ENCODE results near the gene TMTC2.
"Not testable (repeated sequence)": the region's sequence is repeated elsewhere in the genome, so short reads cannot be mapped to it uniquely, and the experiment has no call there.

The TMTC2 gene

GRCh38 chr12:83097643-83098342 lies 411.1 kb downstream of the TMTC2 start:
- no peak for DNase-seq

- no peak for DNase-seq
Observed at GRCh38 chr12:83099436-83099835, 412.7 kb downstream of the TMTC2 start.

GRCh38 chr12:83102499-83102898 lies 415.8 kb downstream of the TMTC2 start:
- no peak for DNase-seq

DNA sequence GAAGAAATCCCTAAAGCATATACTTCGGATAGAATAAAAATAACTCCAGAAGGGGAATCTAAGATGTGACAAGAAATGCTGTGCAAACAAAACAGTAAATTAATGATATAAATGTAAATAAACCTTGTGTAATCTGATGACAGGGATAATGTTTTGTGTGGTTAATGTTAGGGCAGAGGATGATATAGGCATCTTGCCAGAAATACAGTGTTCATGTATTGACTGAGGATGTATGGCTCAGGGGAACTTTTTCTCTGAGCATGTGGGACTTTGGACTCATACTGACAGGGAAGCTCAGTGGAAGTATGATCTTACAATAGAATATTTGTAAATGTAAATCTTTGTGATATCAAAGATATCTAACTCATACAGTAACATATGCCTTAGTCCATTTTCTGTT lies 420.2 kb downstream of the TMTC2 start:
- no peak for DNase-seq

DNA sequence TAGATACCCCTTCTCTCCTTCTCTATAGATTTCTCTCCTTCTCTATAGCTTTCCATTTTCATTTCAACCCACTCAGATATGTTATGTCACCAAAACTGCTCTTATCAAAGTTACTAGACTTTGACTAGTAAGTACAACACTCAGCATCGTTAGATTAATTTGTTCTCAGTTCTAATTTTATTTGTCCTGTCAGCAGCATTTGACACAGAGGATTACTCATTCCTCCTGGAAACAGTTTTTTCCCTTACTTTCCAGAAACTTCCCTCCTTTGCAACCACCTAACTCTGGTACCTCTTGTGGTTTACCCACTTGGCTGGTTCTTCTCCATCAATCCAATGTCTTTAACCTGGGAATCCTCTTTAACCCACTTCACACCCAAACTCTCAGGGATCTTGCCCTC lies 423.7 kb downstream of the TMTC2 start:
- no peak for DNase-seq

DNA sequence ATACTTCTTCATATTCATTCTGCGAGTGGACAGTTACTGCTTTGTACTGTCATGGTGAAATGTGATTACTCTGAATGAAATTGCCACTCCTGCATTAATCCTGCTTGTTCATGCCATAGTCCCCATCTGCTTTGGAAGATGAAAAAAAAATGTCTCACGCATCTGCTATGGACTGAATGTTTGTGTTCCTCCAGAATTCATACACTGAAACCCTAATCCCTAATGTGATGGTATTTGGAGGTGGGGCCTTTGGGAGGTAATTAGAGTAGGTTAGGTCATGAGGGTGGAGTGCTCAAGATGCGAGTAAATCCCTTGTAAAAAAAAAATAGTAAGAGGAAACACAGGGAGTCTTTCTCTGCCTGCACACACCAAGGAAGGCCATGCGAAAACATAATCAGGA lies 427.2 kb downstream of the TMTC2 start:
- DNase-seq: no peak

DNA sequence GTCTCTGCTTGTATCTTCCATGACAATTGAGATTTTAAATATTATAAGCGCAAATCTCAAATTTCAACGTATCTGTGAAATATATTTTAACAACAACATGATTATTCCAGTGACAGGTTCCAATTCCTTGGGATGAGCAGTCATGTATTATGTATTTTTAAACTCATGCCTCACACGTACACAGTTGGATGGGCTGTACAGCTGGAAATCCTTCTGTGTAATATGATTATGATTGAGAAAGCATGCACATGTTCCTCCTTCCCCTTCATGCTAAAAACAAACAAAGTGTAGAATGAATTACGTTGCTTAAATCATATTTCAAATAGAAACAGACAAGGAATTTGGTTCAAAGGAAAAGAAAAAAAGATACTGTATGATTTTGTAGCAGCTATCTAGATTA lies 428.3 kb downstream of the TMTC2 start:
- DNase-seq: no peak

- DNase-seq: not testable (repeated sequence)
Observed at GRCh38 chr12:83117926-83118325, 431.2 kb downstream of the TMTC2 start.

DNA sequence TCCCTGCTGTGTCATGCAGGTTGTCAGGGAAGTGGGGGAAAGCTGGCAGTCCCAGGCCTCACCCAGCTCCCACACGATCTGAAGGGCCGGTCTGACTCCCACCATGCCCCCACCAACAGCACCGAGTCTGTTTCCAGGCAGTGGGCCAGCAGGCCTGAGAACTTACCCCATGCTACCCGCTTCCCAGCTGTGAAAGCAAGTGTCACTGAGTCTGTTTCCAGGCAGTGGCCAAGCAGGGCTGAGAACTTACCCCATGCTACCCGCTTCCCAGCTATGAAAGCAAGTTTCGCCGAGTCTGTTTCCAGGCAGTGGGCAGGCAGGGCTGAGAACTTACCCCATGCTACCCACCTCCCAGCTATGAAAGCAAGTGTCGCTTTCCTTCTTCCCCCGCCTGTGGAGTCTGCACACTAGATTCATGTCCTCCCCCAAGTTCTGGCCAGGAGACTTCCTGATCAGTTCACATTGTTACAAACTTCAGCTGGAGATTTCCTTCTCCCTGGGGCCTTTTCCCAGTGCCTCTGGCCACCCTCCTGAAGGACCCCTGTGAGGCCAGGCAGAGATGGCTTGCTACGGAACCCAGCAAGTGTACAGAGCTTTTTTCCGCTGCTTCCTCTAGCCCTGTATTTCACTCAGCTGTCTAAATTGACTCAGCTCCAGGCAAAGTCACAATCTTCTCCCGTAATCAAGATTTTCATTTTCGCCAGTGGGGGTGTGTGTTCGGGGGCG lies 435.4 kb downstream of the TMTC2 start:
- no peak for DNase-seq

DNA sequence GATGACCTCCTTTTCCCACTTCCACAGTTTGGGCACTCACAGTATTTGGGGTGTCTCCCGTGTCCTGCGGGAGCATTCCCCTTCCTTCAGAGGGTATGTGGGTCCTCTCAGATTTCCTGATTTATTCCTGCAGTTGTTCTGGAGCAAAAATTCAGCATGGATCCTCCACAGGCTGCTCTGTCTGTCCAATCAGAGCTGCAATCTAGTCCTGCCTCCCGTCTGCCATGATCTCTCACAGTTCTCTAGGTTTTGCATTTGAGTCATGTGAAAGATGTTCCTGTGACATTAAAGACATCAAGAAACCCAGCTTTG lies 435.9 kb downstream of the TMTC2 start:
- DNase-seq: no peak

GRCh38 chr12:83123039-83123438 lies 436.3 kb downstream of the TMTC2 start:
- DNase-seq: no peak

DNA sequence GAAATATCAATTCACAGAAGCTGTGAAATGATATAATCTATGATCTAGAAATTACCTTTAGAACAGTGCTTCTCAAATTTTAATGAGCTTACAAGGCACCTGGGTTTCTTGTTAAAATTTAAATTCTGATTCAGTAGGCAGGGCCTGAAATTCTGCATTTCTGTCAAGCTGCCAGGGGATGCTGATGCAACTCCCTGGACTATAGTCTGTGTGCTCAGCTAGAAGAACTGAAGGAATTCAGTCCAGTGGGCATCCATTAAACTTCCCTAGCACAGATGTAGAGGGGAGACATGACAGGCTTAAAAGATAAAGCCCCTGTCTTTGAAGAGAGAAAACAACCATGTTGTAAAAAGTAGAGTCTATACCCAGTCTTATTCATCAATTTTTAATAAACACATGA lies 441.8 kb downstream of the TMTC2 start:
- no peak for DNase-seq

GRCh38 chr12:83130178-83130577 lies 443.5 kb downstream of the TMTC2 start:
- DNase-seq: no peak

GRCh38 chr12:83132360-83132759 lies 445.7 kb downstream of the TMTC2 start:
- DNase-seq: no peak

GRCh38 chr12:83136411-83136810 lies 449.7 kb downstream of the TMTC2 start:
- no peak for DNase-seq

GRCh38 chr12:83140135-83140534 lies 453.4 kb downstream of the TMTC2 start:
- DNase-seq: no peak

GRCh38 chr12:83141460-83141994 lies 454.8 kb downstream of the TMTC2 start:
- DNase-seq: no peak

- DNase-seq: no peak
Observed at GRCh38 chr12:83142914-83143313, 456.2 kb downstream of the TMTC2 start.

GRCh38 chr12:83143950-83144349 lies 457.2 kb downstream of the TMTC2 start:
- DNase-seq: no peak

DNA sequence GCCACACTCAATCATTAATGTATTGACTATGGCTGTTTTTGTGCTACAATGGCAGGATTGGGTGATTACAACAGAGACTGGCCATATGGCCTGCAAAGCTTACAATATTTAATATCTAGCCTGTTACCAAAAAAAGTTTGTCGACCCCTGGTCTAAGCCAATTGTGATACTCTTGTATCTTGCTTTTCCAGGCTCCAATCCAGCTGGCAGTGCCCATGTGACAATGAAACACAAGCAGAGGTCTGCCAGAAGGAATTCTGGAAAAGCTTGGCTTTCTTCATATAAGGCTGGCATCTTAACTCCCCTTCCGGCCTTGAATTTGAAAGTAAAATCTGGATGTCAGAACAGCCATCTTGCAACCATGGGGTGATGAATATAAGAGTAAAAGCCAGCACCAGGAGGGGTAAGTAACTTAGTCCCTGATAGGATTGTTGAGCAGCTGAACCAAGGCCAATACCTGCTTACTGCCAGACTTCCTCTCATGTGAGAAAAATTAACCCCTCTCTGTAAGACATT lies 458.7 kb downstream of the TMTC2 start:
- no peak for DNase-seq

DNA sequence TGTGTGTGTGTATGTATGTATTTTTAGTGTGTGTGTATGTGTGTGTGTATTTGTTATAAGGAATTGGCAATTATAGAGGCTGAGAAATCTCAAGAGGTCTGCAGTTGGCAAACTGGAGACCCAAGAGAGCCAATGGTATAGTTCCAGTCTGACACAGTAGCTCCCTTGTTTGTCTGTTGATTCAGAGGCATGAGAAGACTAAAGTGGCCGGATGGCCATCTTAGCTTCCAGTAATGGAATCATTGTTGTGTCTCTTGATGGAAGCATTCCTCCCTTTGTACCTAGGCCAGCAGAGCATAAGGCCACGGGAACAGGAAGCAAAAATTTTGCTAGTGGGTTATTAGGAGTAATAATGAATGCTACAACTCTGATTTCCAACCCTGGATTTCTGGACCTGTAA lies 460.6 kb downstream of the TMTC2 start:
- DNase-seq: no peak

GRCh38 chr12:83149987-83150386 lies 463.3 kb downstream of the TMTC2 start:
- DNase-seq: no peak

GRCh38 chr12:83150465-83151189 lies 463.9 kb downstream of the TMTC2 start:
- DNase-seq: no peak

- DNase-seq: no peak
Observed at GRCh38 chr12:83153177-83153576, 466.5 kb downstream of the TMTC2 start.
